NK-92 treated with Interleukin-12 subunit alpha and Interleukin-12 subunit beta, amount 100 ng/mL, for 24 hours (cell line): ENCODE results near the gene SPOCD1.

Source experiments
- DNase-seq: peaks from one replicate; lab custom pipeline; 2025; lab: John Stamatoyannopoulos, UW

SPOCD1 gene

GRCh38 chr1:31771891-31772668, 43.7 kb downstream of the SPOCD1 start:
- no peak for DNase-seq

GRCh38 chr1:31769720-31770390, 46.0 kb downstream of the SPOCD1 start:
- no peak for DNase-seq

- DNase-seq: no peak
Measured at GRCh38 chr1:31768939-31769704, 46.7 kb downstream of the SPOCD1 start.

GRCh38 chr1:31768407-31768907, 47.4 kb downstream of the SPOCD1 start:
- no peak for DNase-seq

DNA sequence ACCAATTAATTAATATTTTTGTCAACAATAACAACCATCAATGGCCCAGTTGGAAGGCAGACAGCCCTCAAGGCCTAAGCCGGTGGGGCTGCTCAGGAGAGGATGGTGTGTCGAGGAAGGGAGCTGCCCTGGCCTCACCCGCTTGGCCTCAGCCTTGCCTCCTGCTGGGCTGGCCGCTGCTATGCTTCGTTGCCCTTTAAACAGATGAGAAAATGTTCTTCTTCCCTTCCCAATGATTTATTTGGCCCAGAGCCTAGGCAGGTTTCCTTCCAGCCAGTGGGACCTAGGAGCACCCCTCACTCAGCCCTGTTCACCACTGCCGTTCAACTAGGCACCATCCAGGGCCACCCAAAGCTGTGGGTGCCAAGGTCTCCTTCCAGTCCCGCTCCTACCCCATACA, 48.6 kb downstream of the SPOCD1 start:
- DNase-seq: no peak

DNA sequence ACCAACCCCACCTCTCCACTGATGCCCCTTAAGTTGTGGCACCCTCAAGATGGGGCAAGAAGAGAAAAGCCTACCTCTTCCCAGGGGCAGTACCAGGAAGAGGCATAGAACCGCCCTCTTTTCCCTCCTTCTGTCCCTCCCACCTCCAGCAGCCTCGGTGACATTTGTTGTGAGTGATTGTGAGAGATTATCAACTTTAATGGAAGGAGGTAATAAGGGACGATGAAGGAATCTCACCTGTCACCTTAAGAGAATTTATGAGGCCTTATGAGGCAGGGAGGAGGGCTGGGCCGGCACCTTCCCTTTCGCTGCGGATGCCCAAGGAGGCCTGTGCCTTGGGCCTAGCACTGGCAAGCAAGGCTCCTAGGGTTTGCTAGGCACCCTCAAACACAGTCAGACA, 50.3 kb downstream of the SPOCD1 start:
- no peak for DNase-seq

GRCh38 chr1:31765041-31765467, 50.8 kb downstream of the SPOCD1 start:
- DNase-seq: no peak

GRCh38 chr1:31764312-31765040, 51.3 kb downstream of the SPOCD1 start, which contains the start of gene ADGRB2:
TSS of gene ADGRB2 (minus strand) at chr1:31764340. CDS start at chr1:31757221, 7,119 bp downstream.
- no peak for DNase-seq

- DNase-seq: no peak
Measured at GRCh38 chr1:31763671-31764311, 52.0 kb downstream of the SPOCD1 start.

GRCh38 chr1:31762726-31763670, 52.8 kb downstream of the SPOCD1 start:
- no peak for DNase-seq

GRCh38 chr1:31762323-31762722, 53.5 kb downstream of the SPOCD1 start:
- DNase-seq: no peak

- no peak for DNase-seq
Measured at GRCh38 chr1:31761883-31762282, 53.9 kb downstream of the SPOCD1 start.

DNA sequence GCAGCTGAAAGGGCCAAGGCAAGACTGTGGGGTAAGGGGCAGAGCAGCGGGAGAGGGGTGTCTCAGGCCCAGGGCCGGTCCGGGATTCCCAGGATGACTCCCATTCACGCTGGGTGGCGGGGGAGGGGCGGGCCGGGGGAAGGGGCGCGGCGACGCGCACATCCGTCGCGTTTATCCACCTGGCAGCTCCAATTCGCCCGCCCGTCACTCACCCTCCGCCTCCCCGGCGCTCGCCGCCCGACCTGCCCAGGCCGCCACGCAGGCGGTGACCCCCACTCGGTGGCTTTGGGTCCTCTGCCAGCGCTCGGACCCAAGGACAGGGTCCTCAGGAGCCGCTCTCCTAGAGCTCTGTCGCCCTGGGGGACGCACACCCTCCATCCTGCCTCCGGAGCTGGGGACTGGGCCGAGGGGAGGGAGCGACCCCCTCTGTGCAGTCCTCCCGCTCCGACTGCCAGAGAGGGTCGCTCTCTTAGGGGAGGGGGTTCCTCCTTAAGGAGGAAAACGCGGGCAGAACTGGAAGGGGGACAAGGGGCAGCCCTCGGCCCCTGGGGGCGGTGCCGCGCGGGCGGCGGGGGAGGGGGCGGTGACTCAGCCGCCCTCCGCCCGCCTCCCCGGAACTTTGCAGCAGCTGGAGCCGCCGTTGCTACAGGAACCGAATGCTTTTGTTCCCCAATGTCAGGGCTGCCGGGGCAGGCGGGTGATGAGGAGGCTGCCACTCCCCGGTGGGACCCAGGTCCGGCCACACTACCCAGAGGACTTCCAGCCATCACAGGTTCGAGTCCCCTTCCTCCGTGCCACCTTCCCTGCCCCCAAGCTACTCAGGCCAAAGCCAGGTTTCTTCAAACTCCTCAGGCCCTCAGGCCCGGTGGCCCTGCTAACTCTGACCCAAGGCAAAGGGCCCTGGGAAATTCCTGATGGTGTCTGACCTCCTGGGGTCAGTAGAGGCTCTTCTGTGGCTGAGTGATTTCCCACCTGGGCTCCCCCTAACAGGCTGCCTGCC, 55.1 kb downstream of the SPOCD1 start:
- no peak for DNase-seq

GRCh38 chr1:31759298-31760023, 56.4 kb downstream of the SPOCD1 start:
- no peak for DNase-seq

- DNase-seq: no peak
Measured at GRCh38 chr1:31758823-31759222, 57.0 kb downstream of the SPOCD1 start.

DNA sequence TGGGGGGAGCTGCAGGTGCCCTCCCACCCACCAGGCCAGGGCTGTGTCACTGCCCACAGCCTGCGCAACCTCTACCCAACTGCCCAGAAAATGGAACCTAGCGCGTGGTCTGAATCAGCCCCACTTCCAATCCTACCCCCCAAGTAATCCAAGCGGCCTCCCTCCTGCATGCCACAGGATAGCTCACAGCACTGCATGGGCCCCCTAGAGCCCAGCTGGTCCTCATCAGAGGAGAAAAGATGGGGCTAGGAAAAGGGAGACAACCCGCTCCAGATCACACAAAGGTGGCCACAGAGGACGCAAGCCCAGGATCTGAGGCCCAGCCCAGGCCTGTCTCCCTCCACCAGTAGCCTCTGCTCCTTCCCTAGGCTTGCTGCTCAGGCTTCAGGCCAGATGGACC, 57.8 kb downstream of the SPOCD1 start:
- no peak for DNase-seq

DNA sequence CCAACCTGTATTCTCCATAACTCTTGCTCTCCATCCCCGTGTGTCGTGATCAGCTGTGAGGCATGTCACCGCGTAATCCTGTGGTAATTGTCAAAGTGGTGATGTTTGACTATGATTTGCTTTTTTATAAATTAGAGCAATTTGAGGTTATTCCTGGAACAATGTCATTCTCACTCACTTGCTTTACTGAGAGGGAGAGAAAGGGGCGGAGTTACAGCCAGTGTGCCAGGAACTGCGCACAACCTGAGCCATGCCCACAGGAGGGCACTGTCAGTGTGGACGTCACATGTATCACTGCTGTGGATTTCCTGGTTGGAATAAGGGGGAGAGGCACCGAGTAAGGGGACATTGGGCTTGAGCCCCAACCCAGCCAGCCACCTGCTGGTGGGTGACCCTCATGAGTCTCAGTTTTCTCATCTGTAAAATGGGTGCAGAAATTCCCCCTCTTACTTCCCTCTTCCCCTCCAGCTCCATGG, 58.6 kb downstream of the SPOCD1 start:
- DNase-seq: no peak

DNA sequence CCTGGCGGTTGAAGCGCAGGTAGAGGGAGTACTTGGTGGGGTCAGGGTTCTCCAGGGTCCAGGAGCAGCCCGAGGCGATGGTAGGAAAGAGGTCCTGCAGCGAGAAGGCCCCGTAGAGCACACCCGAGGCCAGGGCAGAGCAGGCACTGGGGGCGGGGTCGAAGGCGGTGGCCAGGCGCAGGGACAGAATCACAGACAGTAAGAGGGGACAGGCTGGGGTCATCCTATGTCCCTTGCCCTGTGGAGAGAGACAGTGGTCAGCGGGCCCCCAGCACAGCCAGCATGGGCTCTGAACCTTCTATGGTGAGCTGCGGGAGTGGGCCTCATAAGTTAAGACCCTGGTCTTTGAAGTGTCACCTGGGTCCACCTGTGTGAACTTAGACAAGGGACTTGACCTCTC, 59.2 kb downstream of the SPOCD1 start:
- no peak for DNase-seq
